ENCODE data around the gene CFAP20DC.
"Not testable (repeated sequence)": the region's sequence is repeated elsewhere in the genome, so short reads cannot be mapped to it uniquely, and the experiment has no call there.

The CFAP20DC gene

DNA sequence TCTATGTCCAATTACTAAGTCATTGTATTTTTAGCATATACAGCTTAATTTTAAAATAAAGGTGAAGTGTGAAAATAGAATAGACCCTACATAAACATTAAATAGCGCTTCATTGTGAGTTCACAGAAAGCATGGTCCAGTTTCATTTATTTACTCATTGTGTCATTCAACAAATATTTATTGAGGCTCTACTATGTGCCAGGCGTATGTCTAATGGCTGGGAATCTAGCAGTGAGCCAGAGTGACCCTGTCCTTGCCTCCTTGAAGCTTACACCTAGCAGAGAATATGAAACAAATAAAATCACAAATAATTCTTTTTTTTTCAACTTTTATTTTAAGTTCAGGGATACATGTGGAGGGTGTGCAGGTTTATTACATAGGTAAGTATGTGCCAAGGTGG, 161.7 kb downstream of the CFAP20DC start:
- FAIRE-seq (no peak), DNase-seq (ENCODE audit: extremely low spot score, insufficient read length, low read depth) (no peak)

DNA sequence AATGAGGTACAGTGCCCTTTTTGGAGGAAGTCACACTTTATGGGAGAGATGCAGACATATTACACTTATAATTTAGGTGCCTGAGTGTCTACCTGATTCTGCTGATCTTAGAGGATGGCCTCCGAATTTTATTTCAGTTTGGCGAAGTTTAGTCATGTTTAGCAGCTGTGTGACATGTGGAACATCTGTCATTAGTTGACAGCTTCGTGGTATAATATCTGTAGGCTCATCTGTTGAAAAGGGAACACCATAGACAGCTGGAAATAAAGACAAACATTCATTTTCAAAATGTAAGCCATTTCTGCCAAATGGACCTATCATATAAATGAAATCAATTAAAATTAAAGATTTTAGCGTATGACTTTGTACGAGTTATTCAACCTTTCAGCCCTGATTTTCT, 165.4 kb downstream of the CFAP20DC start:
- no peak for DNase-seq (ENCODE audit: extremely low spot score, insufficient read length, low read depth)
- no peak for FAIRE-seq

DNA sequence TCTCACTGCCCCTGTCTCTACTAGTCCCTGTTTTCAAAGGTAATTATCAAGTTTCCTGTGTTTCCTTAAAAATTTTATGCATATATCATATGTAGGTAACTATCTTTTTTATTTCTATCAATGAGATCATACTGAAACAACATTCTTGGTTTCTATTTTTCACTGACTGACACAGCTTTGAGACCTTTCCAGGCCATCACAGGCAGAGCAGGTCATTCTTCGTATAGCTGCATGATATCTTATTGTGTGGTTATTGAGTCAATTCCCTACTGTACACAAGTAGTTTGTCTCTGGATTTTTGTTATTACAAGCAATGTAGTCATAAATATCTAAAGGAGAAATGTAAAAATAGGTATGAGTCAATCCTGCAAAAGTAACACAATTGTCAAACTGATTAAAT, 169.6 kb downstream of the CFAP20DC start:
- DNase-seq (ENCODE audit: extremely low spot score, insufficient read length, low read depth) (no peak), FAIRE-seq (peak; percentile 47)

GRCh38 chr3:58874795-58875194, 175.0 kb downstream of the CFAP20DC start:
- FAIRE-seq (no peak), DNase-seq (ENCODE audit: extremely low spot score, insufficient read length, low read depth) (no peak)

DNA sequence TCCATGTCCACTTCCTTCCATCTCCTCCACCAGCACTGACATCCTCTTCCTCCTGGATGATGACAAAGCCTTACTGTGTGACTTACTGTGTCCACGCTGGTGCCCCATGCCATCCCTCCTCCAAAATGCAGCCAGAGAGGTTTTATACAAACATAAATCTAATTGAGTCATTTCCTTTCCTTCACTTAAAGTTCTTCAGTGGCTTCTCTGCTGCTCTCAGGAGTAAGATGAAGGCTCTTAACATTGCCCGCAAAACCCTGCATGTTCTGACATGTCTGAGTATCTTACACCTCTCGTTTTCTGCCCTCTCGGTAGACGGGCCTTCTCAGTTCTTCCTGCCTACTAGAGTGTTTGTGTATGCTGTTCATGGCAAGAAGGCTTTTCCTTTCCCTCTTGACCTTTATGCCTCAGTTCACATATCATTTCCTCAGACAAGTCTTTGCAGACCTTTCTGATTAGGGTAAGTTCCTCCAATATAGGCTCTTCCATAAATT, 175.5 kb downstream of the CFAP20DC start:
- FAIRE-seq (peak; percentile 96), DNase-seq (ENCODE audit: extremely low spot score, insufficient read length, low read depth) (no peak)

- DNase-seq (ENCODE audit: extremely low spot score, insufficient read length, low read depth) (no peak), FAIRE-seq (peak; percentile 72)
Observed at GRCh38 chr3:58868097-58868779, 181.6 kb downstream of the CFAP20DC start.

- DNase-seq (ENCODE audit: extremely low spot score, insufficient read length, low read depth) (no peak), FAIRE-seq (no peak)
Observed at GRCh38 chr3:58867621-58868020, 182.2 kb downstream of the CFAP20DC start.

DNA sequence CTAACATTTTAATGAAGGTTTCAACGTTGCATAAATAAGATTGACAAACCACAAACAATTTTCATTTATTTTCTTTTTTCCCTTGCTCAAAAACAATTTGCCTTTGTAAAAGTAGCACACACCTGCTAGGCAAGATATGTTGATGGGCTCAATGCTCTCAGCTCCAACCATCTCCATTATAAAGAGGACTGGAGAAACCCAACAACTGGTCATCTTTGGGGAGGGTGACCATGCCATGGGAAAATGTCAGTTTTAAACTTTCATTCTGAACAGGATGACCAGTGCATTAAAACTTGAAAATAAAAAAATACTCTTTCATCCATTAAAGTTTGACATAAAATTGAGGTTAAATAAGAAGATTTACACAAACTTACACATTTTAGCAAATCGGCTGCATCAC, 183.7 kb downstream of the CFAP20DC start:
- DNase-seq (ENCODE audit: extremely low spot score, insufficient read length, low read depth) (no peak), FAIRE-seq (no peak)

GRCh38 chr3:58864480-58864879, 185.3 kb downstream of the CFAP20DC start:
- FAIRE-seq (no peak), DNase-seq (ENCODE audit: extremely low spot score, insufficient read length, low read depth) (no peak)

- DNase-seq (ENCODE audit: extremely low spot score, insufficient read length, low read depth): no peak
- FAIRE-seq: no peak
Observed at GRCh38 chr3:58863206-58863605, 186.6 kb downstream of the CFAP20DC start.

- FAIRE-seq (no peak), DNase-seq (ENCODE audit: extremely low spot score, insufficient read length, low read depth) (no peak)
Observed at GRCh38 chr3:58861551-58861950, 188.3 kb downstream of the CFAP20DC start.

GRCh38 chr3:58858126-58858525, 191.7 kb downstream of the CFAP20DC start:
- DNase-seq (ENCODE audit: extremely low spot score, insufficient read length, low read depth): no peak
- no peak for FAIRE-seq

GRCh38 chr3:58857402-58857801, 192.4 kb downstream of the CFAP20DC start:
- FAIRE-seq: peak; percentile 15
- no peak for DNase-seq (ENCODE audit: extremely low spot score, insufficient read length, low read depth)

- DNase-seq (ENCODE audit: extremely low spot score, insufficient read length, low read depth) (no peak), FAIRE-seq (no peak)
Observed at GRCh38 chr3:58848826-58849225, 201.0 kb downstream of the CFAP20DC start.

DNA sequence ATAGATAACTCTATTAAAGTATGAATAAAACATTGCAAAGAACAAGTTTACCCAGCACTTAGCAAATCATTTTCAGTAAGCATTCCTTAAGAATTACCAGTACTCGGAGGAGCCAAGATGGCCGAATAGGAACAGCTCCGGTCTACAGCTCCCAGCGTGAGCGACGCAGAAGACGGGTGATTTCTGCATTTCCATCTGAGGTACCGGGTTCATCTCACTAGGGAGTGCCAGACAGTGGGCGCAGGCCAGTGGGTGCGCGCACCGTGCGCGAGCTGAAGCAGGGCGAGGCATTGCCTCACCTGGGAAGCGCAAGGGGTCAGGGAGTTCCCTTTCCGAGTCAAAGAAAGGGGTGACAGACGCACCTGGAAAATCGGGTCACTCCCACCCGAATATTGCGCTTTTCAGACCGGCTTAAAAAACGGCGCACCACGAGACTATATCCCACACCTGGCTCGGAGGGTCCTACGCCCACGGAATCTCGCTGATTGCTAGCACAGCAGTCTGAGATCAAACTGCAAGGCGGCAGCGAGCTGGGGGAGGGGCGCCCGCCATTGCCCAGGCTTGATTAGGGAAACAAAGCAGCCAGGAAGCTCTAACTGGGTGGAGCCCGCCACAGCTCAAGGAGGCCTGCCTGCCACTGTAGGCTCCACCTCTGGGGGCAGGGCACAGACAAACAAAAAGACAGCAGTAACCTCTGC, 207.6 kb downstream of the CFAP20DC start:
- DNase-seq (ENCODE audit: extremely low spot score, insufficient read length, low read depth); FAIRE-seq: not testable (repeated sequence)

DNA sequence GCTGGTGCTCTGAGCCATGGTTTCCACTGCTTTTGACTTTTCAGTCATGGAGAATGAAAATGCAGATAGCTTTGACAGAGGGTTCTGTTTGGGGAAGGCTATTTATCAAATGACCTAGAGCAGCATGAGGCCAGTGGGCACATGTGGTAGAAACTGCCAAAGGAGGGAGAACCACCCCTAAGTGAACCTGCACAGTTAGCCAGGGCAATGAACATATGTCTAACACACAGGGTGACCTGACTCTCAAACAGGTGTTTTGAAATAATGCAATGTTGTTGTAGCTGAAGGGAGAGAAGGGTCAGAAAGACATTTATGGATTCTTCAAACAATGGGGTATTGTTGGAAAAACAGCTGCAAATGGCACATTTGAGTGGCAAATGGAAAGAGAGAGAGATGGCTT, 208.9 kb downstream of the CFAP20DC start:
- FAIRE-seq (no peak), DNase-seq (ENCODE audit: extremely low spot score, insufficient read length, low read depth) (no peak)

DNA sequence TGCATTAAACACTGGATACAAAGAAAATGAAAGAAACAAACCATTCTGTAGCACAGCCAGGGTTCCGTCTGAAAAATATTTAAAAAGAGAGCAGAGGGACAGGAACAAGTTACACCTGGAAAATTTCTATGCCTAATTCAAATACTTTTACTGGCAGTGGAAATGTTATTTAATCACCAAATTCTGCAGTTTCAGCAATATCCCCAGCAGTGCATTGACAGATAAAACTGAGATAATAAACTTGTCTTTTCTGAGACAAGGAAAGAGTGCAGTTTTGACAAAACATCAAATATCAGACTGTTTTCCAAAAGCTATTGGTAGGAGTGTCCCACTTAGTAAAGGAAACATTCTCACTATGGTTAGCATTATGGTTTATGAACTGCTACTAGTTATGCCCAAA, 209.9 kb downstream of the CFAP20DC start:
- DNase-seq (ENCODE audit: extremely low spot score, insufficient read length, low read depth) (no peak), FAIRE-seq (no peak)

GRCh38 chr3:58839187-58839586, 210.6 kb downstream of the CFAP20DC start:
- FAIRE-seq: no peak
- DNase-seq (ENCODE audit: extremely low spot score, insufficient read length, low read depth): no peak

GRCh38 chr3:58837856-58838255, 212.0 kb downstream of the CFAP20DC start:
- no peak for FAIRE-seq
- no peak for DNase-seq (ENCODE audit: extremely low spot score, insufficient read length, low read depth)

DNA sequence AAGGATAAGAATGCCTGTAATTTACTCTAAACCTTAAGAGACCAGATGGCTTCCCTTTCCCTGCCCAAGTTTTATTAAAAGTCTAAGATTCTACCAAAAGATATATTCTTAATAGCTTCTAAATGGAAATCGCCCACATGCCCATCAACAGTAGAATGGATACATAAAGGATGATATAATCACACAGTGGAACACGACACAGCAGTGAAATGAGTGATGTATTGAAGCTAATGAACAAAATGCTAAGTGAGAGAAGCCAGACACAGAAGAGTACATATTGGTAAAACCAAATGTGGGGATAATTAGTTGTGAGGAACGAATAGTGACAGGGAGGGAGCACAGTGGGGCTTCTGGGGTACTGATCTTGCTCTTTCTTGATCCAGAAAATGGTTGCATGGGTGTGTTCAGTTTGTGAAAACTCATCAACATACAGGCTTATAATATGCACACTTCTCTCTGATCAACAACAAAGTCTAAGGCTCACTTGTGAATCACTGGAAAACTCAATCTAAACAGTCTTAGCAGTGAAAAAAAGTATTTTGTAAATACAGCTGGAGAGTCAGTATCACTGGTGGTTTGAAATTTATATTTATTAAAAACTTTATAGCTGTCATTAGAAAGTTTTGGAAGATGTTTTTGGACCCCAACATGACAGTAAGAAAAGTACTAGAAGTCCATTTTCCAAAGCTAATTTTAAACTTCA, 212.5 kb downstream of the CFAP20DC start:
- FAIRE-seq: no peak

DNA sequence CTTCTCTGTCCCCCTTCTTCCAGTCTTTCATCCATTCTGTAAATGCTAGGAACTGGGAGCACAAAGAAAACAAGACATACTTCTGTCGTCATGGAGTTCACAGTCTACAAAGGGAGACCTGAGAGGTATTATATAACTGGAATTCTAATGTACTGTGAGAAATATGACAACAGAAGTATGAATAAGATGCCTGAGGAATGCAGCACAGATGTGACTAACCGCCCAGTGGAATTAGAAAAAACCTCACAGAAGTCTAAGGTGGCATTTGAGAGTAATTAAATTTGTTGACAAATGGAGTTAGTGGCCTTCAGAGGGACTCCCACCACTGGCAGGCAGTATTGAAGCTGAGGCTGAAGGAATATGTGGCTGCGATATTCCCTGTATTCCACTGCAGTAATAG, 214.7 kb downstream of the CFAP20DC start:
- no peak for FAIRE-seq

More for the DNA sequence above, 212.5 kb downstream of the CFAP20DC start:
- DNase-seq (ENCODE audit: extremely low spot score, insufficient read length, low read depth): no peak

More for the DNA sequence above, 214.7 kb downstream of the CFAP20DC start:
- no peak for DNase-seq (ENCODE audit: extremely low spot score, insufficient read length, low read depth)
